ENCODE results near the gene GJA4.

The GJA4 gene

GRCh38 chr1:34844252-34844634, 51.4 kb downstream of the GJA4 start:
- Mint-ChIP-seq H3K27ac (no peak overlapping the region), H3K36me3 (ENCODE audit: low read depth) (peaks cover 9% of the 10 kb centered on the region), H3K4me3 (no peak overlapping the region), H3K4me1 (no peaks in the 10 kb centered on the region), H3K9me3 (no peaks in the 10 kb centered on the region), H3K27me3 (ENCODE audit: low read depth) (no peaks in the 10 kb centered on the region)
- TF ChIP-seq CTCF (IDR thresholded peaks at IDR 0.05; ENCODE audit: unreplicated experiment in 3 of 3), result no peak
